ENCODE results near the gene MLLT11.

MLLT11 gene

DNA sequence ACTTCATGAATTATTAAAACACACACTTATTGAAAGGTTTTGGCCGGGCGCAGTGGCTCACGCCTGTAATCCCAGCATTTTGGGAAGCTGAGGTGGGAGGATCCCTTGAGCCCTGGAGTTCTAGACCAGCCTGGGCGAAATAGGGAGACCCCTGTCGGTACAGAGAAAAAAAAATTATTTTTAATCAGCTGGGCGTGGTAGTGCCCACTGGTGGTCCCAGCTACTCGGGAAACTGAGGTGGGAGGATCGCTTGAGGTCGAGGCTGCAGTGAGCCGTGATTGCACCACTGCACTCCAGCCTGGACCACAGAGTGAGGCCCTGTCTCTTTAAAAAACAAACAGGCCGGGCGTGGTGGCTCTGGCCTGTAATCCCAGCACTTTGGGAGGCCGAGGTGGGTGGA, 12.0 kb downstream of the MLLT11 start:
- TF ChIP-seq TEAD4 (IDR thresholded peaks at IDR 0.05) (no peak), RAD21 (IDR thresholded peaks at IDR 0.05; ENCODE audit: low read depth) (no peak), REST (IDR thresholded peaks at IDR 0.05; ENCODE audit: low read depth) (no peak), YY1 (IDR thresholded peaks at IDR 0.05; ENCODE audit: low read depth) (no peak), NFIC (IDR thresholded peaks at IDR 0.05) (no peak), TCF12 (IDR thresholded peaks at IDR 0.05; ENCODE audit: low read depth) (no peak), EGR1 (IDR thresholded peaks at IDR 0.05) (no peak), EP300 (IDR thresholded peaks at IDR 0.05; ENCODE audit: borderline replicate concordance) (no peak), TAF1 (IDR thresholded peaks at IDR 0.05; ENCODE audit: low read depth) (no peak), ZBTB7A (IDR thresholded peaks at IDR 0.05; ENCODE audit: low read depth) (no peak)
- TF ChIP-seq, protein P1, sequence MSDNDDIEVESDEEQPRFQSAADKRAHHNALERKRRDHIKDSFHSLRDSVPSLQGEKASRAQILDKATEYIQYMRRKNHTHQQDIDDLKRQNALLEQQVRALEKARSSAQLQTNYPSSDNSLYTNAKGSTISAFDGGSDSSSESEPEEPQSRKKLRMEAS (IDR thresholded peaks at IDR 0.05): no peak

- TF ChIP-seq USF1 (IDR thresholded peaks at IDR 0.05): no peak
- TF ChIP-seq RAD21 (IDR thresholded peaks at IDR 0.05; ENCODE audit: low read depth): no peak
- TF ChIP-seq, protein P1 (IDR thresholded peaks at IDR 0.05): no peak
- no peak for TF ChIP-seq EP300 (IDR thresholded peaks at IDR 0.05; ENCODE audit: borderline replicate concordance)
- no peak for TF ChIP-seq TCF12 (IDR thresholded peaks at IDR 0.05; ENCODE audit: low read depth)
- TF ChIP-seq FOXM1 (IDR thresholded peaks at IDR 0.05; ENCODE audit: borderline replicate concordance, low read depth): no peak
- no peak for TF ChIP-seq TAF1 (IDR thresholded peaks at IDR 0.05; ENCODE audit: low read depth)
- TF ChIP-seq YY1 (IDR thresholded peaks at IDR 0.05; ENCODE audit: low read depth): no peak
- no peak for TF ChIP-seq NFIC (IDR thresholded peaks at IDR 0.05)
- no peak for TF ChIP-seq EGR1 (IDR thresholded peaks at IDR 0.05)
- no peak for TF ChIP-seq CREB1 (IDR thresholded peaks at IDR 0.05; ENCODE audit: low read depth)
- TF ChIP-seq CEBPB (IDR thresholded peaks at IDR 0.05): no peak
- no peak for TF ChIP-seq ZBTB7A (IDR thresholded peaks at IDR 0.05; ENCODE audit: low read depth)
- TF ChIP-seq TEAD4 (IDR thresholded peaks at IDR 0.05): no peak
- TF ChIP-seq REST (IDR thresholded peaks at IDR 0.05; ENCODE audit: low read depth): no peak
These were observed 25.9 kb downstream of the MLLT11 start for GRCh38 chr1:151085953-151086559.

DNA sequence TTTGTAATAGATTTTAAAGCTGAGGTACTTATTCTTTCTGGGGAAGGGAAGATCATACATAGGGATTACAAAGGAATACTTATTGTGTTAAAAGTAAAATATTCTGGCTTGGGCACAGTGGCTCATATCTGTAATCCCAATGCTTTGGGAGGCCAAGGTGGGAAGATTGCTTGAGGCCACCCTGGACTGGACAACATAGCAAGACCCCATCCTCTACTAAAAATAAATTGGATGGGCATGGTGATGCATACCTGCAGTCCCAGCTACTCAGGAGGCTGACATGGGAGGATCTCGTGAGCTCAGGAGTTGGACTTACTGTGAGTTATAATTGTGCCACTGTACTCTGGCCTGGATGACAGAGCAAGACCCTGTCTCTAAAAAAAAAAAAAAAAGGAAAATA, 37.9 kb downstream of the MLLT11 start:
- TF ChIP-seq FOXM1 (IDR thresholded peaks at IDR 0.05; ENCODE audit: borderline replicate concordance, low read depth) (no peak), USF1 (IDR thresholded peaks at IDR 0.05) (no peak)

DNA sequence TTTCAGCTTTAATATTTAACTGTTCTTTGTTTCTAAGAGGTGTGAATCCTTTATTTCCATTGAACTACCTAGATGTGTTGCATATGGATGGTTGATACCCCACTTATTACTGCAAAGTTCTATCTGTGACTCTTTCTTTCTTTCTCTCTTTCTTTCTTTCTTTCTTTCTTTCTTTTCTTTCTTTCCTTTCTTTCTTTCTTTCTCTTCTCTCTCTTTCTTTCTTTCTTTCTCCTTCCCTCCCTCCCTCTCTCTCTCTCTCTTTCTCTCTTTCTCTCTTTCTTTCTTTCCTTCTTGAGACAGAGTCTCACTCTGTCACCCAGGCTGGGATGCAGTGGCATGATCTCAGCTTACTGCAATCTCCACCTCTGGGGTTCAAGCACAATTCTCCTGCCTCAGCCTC, 44.4 kb downstream of the MLLT11 start:
- TF ChIP-seq REST (IDR thresholded peaks at IDR 0.05; ENCODE audit: low read depth): no peak
- TF ChIP-seq CEBPB (IDR thresholded peaks at IDR 0.05): no peak
- no peak for TF ChIP-seq TEAD4 (IDR thresholded peaks at IDR 0.05)
- TF ChIP-seq USF1 (IDR thresholded peaks at IDR 0.05): no peak
- TF ChIP-seq EGR1 (IDR thresholded peaks at IDR 0.05): no peak
- TF ChIP-seq RAD21 (IDR thresholded peaks at IDR 0.05; ENCODE audit: low read depth): no peak
- no peak for TF ChIP-seq FOXM1 (IDR thresholded peaks at IDR 0.05; ENCODE audit: borderline replicate concordance, low read depth)
- no peak for TF ChIP-seq YY1 (IDR thresholded peaks at IDR 0.05; ENCODE audit: low read depth)
- TF ChIP-seq NFIC (IDR thresholded peaks at IDR 0.05): no peak
- no peak for TF ChIP-seq TCF12 (IDR thresholded peaks at IDR 0.05; ENCODE audit: low read depth)
- no peak for TF ChIP-seq EP300 (IDR thresholded peaks at IDR 0.05; ENCODE audit: borderline replicate concordance)
- TF ChIP-seq ZBTB7A (IDR thresholded peaks at IDR 0.05; ENCODE audit: low read depth): no peak
- TF ChIP-seq, protein P1 (IDR thresholded peaks at IDR 0.05): no peak
- no peak for TF ChIP-seq TAF1 (IDR thresholded peaks at IDR 0.05; ENCODE audit: low read depth)
- TF ChIP-seq CREB1 (IDR thresholded peaks at IDR 0.05; ENCODE audit: low read depth): no peak
